ENCODE results near the gene THAP2.

GRCh38 chr12:71654200-71654599, 9.9 kb upstream of the THAP2 start:
- TF ChIP-seq POLR2AphosphoS5 (IDR thresholded peaks at IDR 0.05; ENCODE audit: low read depth, low read length) (no peak), SIN3A (IDR thresholded peaks at IDR 0.05; ENCODE audit: borderline replicate concordance, insufficient read depth, low read length) (no peak), REST (IDR thresholded peaks at IDR 0.05; ENCODE audit: insufficient read depth in 1 of 2, low read depth in 2 of 2, low read length in 2 of 2) (no peak), TAF1 (IDR thresholded peaks at IDR 0.05; ENCODE audit: borderline replicate concordance, insufficient read depth, low read length) (no peak)

All from PFSK-1 (cell line).